ENCODE results near the gene CYSLTR2. TPM values are rescaled to one million over a fixed set of nuclear protein-coding genes. Genes with fewer than 3 reads are reported as not detected.
"Not testable (repeated sequence)": the region's sequence is repeated elsewhere in the genome, so short reads cannot be mapped to it uniquely, and the experiment has no call there.

The CYSLTR2 gene
- total RNA-seq, 2 donors from 2014 or later, result 0.14 to 4.0 TPM

GRCh38 chr13:48693998-48694397 is 40.3 kb downstream of the CYSLTR2 start:
- DNase-seq (ENCODE audit: low spot score) (no peak), ATAC-seq (ENCODE audit: insufficient number of reproducible peaks, low FRiP score, low read depth) (no peak)
- no peak for TF ChIP-seq CTCF (IDR thresholded peaks at IDR 0.05)
- Histone ChIP-seq H3K4me1 (ENCODE audit: control insufficient read depth in 1 of 2, low read depth in 2 of 2) (no peaks in the 10 kb centered on the region), H3K9me3 (no peaks in the 10 kb centered on the region), H3K4me3 (no peak overlapping the region), H3K27ac (no peak overlapping the region), H3K27me3 (replicated peaks; ENCODE audit: insufficient read depth) (no peaks in the 10 kb centered on the region), H3K36me3 (no peaks in the 10 kb centered on the region)

- no peaks in the 10 kb centered on the region for H3K27me3 ChIP-seq (replicated peaks; ENCODE audit: insufficient read depth)
- no peak overlapping the region for H3K27ac ChIP-seq
- no peaks in the 10 kb centered on the region for H3K9me3 ChIP-seq
- no peak overlapping the region for H3K4me3 ChIP-seq
- H3K36me3 ChIP-seq, result no peaks in the 10 kb centered on the region
- H3K4me1 ChIP-seq (ENCODE audit: control insufficient read depth in 1 of 2, low read depth in 2 of 2), result no peaks in the 10 kb centered on the region
- TF ChIP-seq CTCF (IDR thresholded peaks at IDR 0.05), result no peak
- DNase-seq (ENCODE audit: low spot score), result no peak
- no peak for ATAC-seq (ENCODE audit: insufficient number of reproducible peaks, low FRiP score, low read depth)
Measured at GRCh38 chr13:48695776-48696175, 42.0 kb downstream of the CYSLTR2 start.

- not testable (repeated sequence) for H3K27ac ChIP-seq; H3K27me3 ChIP-seq (replicated peaks; ENCODE audit: insufficient read depth); ATAC-seq (ENCODE audit: insufficient number of reproducible peaks, low FRiP score, low read depth); H3K4me1 ChIP-seq (ENCODE audit: control insufficient read depth in 1 of 2, low read depth in 2 of 2); H3K9me3 ChIP-seq; DNase-seq (ENCODE audit: low spot score); H3K4me3 ChIP-seq; H3K36me3 ChIP-seq
Measured at GRCh38 chr13:48696676-48697075, 42.9 kb downstream of the CYSLTR2 start.

- TF ChIP-seq CTCF (IDR thresholded peaks at IDR 0.05), result no peak
- no peaks in the 10 kb centered on the region for H3K4me1 ChIP-seq (ENCODE audit: control insufficient read depth in 1 of 2, low read depth in 2 of 2)
- no peaks in the 10 kb centered on the region for H3K9me3 ChIP-seq
- DNase-seq (ENCODE audit: low spot score), result no peak
- ATAC-seq (ENCODE audit: insufficient number of reproducible peaks, low FRiP score, low read depth), result no peak
- H3K27me3 ChIP-seq (replicated peaks; ENCODE audit: insufficient read depth), result no peaks in the 10 kb centered on the region
- H3K36me3 ChIP-seq, result no peaks in the 10 kb centered on the region
- no peak overlapping the region for H3K27ac ChIP-seq
- no peak overlapping the region for H3K4me3 ChIP-seq
Measured at GRCh38 chr13:48707405-48707804, 53.7 kb downstream of the CYSLTR2 start.

- H3K4me3 ChIP-seq, result no peak overlapping the region
- no peaks in the 10 kb centered on the region for H3K36me3 ChIP-seq
- TF ChIP-seq CTCF (IDR thresholded peaks at IDR 0.05), result no peak
- no peak for DNase-seq (ENCODE audit: low spot score)
- ATAC-seq (ENCODE audit: insufficient number of reproducible peaks, low FRiP score, low read depth), result no peak
- H3K4me1 ChIP-seq (ENCODE audit: control insufficient read depth in 1 of 2, low read depth in 2 of 2), result no peaks in the 10 kb centered on the region
- H3K27ac ChIP-seq, result no peak overlapping the region
- H3K9me3 ChIP-seq, result no peaks in the 10 kb centered on the region
- no peaks in the 10 kb centered on the region for H3K27me3 ChIP-seq (replicated peaks; ENCODE audit: insufficient read depth)
Measured at GRCh38 chr13:48708764-48709163, 55.0 kb downstream of the CYSLTR2 start.

GRCh38 chr13:48709213-48709612 is 55.5 kb downstream of the CYSLTR2 start:
- DNase-seq (ENCODE audit: low spot score) (no peak), ATAC-seq (ENCODE audit: insufficient number of reproducible peaks, low FRiP score, low read depth) (no peak)
- Histone ChIP-seq H3K4me3 (no peak overlapping the region), H3K27ac (no peak overlapping the region), H3K36me3 (no peaks in the 10 kb centered on the region), H3K4me1 (ENCODE audit: control insufficient read depth in 1 of 2, low read depth in 2 of 2) (no peaks in the 10 kb centered on the region), H3K9me3 (no peaks in the 10 kb centered on the region), H3K27me3 (replicated peaks; ENCODE audit: insufficient read depth) (no peaks in the 10 kb centered on the region)
- TF ChIP-seq CTCF (IDR thresholded peaks at IDR 0.05), result no peak
